GM21390 (cell line): ENCODE data around the gene CD8A.
"Not testable (repeated sequence)": the region's sequence is repeated elsewhere in the genome, so short reads cannot be mapped to it uniquely, and the experiment has no call there.

ENCODE experiments used
- ATAC-seq: cut with Tn5 transposase; IDR thresholded peaks from one replicate; pipeline ENCODE4 v1.9.1; 2021; ENCODE audit not compliant: unreplicated experiment

Gene CD8A

GRCh38 chr2:86790676-86791572, at the start of gene CD8A:
Gene CD8A, minus strand, starts transcription at chr2:86790913. Its CDS starts 88 bp downstream, at chr2:86790825.
- ATAC-seq = no peak

DNA sequence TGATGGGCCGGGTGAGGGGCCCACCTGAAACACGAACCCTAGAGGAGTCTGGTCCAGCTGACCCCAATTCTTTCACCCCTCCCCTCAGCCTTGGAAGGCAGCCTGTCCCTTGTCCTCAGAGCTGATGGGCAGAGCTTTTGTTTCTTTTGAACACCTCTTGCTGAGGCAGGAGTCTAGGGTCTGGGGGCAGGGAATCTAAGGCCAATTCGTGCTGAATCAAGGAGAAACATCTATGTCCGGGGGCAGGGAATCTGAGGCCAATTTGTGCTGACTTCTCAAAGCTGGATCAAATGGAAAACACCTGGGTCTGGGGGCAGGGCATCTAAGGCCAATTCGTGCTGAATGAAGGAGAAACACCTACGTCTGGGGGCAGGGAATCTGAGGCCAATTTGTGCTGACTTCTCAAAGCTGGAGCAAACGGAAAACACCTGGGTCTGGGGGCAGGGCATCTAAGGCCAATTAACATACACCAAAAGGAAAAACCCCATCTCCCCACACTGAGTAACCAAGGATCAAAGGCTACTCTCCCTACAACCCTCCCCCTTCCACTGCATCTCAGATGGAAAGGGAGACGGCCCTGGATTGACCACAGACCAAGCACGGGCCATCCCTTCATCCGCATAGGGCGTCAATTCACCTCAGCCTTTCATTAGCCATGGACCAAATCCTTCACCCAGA, 49.3 kb upstream of the CD8A start:
- not testable (repeated sequence) for ATAC-seq

DNA sequence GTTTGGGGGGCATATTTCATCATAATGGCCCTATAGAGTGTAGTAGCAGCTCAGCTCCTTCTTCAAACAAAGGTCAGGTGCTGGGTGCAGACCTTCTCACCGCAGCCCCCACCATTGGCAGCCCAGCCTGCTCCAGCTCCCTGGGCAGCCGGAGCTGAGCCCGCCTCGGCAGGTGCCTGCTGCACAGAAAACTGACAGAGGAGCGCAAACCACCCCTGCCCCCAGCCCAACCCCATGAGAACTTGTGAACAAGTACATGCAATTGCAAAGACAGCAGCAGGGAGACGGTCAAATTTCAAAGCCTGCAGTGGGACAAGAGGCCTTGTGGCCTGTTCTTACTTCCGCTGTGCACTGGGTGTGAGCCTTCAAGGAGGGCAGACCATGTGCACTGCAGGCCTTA, 48.7 kb upstream of the CD8A start:
- ATAC-seq = not testable (repeated sequence)

GRCh38 chr2:86837714-86838113, 47.0 kb upstream of the CD8A start:
- not testable (repeated sequence) for ATAC-seq

GRCh38 chr2:86836915-86837695, 46.4 kb upstream of the CD8A start:
- not testable (repeated sequence) for ATAC-seq

DNA sequence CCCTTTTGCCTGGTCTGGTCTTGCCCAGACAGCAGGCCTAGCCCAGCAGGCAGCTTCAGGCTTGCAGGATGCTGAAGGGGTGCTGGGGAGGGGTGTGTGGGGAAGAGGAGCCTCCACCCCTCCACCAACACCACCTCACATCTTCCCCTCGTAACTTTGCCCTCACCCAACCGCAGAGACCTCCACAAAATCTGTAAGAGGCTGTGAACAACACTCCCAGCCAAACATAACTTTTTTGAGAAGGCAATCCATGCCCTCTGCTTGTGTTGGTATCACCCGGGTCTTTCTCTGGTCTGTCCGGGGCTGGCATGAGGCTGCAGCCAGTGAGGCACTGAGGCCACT, 44.8 kb upstream of the CD8A start:
- ATAC-seq = not testable (repeated sequence)

- ATAC-seq = no peak
Observed at GRCh38 chr2:86833315-86833714, 42.6 kb upstream of the CD8A start.

- ATAC-seq = no peak
Observed at GRCh38 chr2:86832334-86833096, 41.8 kb upstream of the CD8A start.

DNA sequence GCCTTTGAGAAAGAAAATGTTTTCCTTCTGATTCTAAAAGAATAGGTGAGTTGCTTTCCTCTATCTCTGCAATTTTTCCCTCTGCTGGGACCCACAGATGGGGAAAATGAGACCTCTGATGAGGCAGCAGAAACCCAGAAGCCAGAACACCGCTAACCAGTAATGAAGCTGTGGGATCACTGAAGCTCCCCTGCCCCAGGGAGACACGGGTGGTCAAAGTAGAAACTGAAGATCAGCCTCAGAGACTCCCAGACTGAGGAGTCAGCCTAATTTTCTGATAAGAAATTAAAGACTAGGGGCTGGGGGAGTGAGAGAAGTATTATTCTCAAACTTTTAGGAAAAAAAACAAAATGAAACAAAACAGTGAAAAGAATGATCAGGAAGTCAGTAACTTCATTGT, 40.8 kb upstream of the CD8A start:
- no peak for ATAC-seq

- no peak for ATAC-seq
Observed at GRCh38 chr2:86826951-86827350, 36.2 kb upstream of the CD8A start.

DNA sequence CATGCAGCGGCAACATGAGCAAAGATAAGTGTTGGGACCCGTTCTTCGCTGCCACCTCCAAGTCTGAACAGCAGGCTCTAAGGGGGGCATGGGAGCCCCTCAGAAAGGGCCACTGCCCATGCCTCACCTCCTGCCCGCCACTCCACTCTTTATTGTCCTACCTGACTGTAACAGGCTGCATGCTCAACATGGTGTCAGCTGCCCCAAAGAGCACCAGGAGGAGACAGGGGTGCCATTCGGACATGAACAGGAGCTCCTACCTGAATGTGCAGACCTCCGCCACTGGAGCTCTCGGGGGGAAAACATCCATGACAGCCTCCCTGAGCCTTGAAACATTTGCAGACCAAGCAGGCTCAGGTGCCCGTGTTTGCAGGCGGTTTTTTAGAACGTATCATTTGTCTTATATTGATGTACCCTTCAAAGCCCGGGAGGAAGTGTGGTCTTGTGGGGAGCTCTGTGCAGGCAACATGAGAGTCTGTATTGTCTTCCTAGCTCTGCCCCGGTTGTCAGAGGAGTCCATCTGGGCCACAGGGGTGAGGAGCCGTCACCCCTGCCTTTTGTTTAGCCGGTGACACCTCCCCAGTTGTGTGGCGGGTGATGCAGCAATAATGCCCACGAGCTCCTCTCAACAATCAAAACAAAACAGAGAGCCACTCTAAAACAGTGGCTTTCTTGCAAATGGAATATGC, 35.1 kb upstream of the CD8A start:
- no peak for ATAC-seq

- ATAC-seq = no peak
Observed at GRCh38 chr2:86825036-86825692, 34.5 kb upstream of the CD8A start.

GRCh38 chr2:86822668-86823345, 32.1 kb upstream of the CD8A start:
- no peak for ATAC-seq

- no peak for ATAC-seq
Observed at GRCh38 chr2:86821842-86822241, 31.1 kb upstream of the CD8A start.

GRCh38 chr2:86821306-86821705, 30.6 kb upstream of the CD8A start:
- ATAC-seq = no peak

DNA sequence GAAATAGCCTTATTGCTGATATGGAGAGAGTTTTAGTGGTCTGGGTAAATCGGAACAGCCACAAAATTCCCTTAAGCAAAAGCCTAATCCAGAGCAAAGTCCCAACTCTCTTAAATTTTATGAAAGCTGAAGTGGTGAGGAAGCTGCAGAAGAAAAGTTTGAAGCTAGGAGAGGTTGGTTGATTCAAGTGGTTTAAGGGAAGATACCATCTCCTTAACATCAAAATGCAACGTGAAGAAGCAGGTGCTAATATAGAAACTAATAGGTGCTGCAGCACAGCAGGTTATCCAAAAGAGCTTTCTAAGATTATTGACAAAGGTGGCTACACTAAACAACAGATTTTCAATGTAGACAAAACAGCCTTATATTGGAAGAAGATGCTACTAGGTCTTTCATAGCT, 28.2 kb upstream of the CD8A start:
- ATAC-seq = no peak

DNA sequence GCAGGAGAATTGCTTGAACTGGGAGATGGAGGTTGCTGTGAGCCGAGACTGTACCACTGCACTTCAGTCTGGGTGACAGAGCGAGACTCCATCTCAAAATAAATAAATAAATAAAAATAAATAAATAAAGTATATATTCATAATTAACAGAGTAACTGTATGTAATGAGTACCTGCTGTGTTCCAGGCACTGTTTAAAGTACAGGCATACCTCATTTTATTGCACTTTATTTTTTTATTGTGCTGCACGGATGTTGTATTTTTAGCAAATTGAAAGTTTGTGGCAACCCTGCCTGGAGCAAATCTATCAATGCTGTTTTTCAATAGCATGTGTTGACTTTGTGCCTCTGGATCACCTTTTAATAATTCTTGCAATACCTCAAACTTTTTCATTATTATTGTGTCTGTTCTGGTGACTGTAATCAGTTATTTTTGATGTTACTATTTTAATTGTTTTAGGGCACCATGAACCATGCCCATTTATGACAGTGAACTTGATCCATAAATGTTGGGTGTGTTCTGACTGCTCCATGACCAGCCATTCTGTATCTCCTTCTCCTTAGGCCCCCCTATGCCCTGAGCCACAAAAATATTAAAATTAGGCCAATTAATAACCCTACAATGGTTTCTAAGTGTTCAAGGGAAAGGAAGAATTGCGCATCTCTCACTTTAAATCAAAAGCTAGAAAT, 27.5 kb upstream of the CD8A start:
- ATAC-seq = no peak

- no peak for ATAC-seq
Observed at GRCh38 chr2:86815611-86816010, 24.9 kb upstream of the CD8A start.
